Measurements from ENCODE around the gene CHRNA9. TPM values are rescaled to one million over a fixed set of nuclear protein-coding genes. Genes with fewer than 3 reads are reported as not detected.

The CHRNA9 gene
- total RNA-seq, 5 donors from 2014 or later (not counting 1 experiment from before 2014, with no cell fraction given) = 0.10 to 0.23 (median 0.15) TPM; not detected in 2

GRCh38 chr4:40337051-40337450 is 1.9 kb downstream of the CHRNA9 start:
- WGBS (ENCODE audit: insufficient coverage) = 97% methylated on average over 6 of the region's 9 CpGs
- ChIA-PET CTCF (no interaction called here), POLR2A (no interaction called here)
- ATAC-seq (replicated peaks in 1 of 4) = no peak
- no peaks in the 10 kb centered on the region for H3K9me3 ChIP-seq
- no peak for DNase-seq
- H3K27ac ChIP-seq (ENCODE audit: low read length) = no peak overlapping the region
- H3K4me1 Mint-ChIP-seq = peaks cover 0 to 8% (median 2%) of the 10 kb centered on the region in 3 donors
- no peak overlapping the region for H3K27ac Mint-ChIP-seq
- H3K9me3 Mint-ChIP-seq = no peaks in the 10 kb centered on the region
- H3K4me3 Mint-ChIP-seq = no peak overlapping the region
- H3K4me3 ChIP-seq (ENCODE audit: control insufficient read depth in 1 of 2, extremely low read depth in 1 of 2, low read length in 1 of 2) = no peak overlapping the region
- H3K36me3 Mint-ChIP-seq = no peaks in the 10 kb centered on the region
- no peaks in the 10 kb centered on the region for H3K27me3 Mint-ChIP-seq
- H3K36me3 ChIP-seq (ENCODE audit: control insufficient read depth in 2 of 2, extremely low read depth in 1 of 2, insufficient read depth in 1 of 2, low read length in 1 of 2) = no peaks in the 10 kb centered on the region
- H3K27me3 ChIP-seq (replicated peaks in 1 of 2; ENCODE audit: control insufficient read depth in 2 of 2, extremely low read depth in 1 of 2, insufficient read depth in 2 of 2, low read length in 1 of 2) = peaks cover 0 to 2% of the 10 kb centered on the region in 2 experiments
- H3K4me1 ChIP-seq (ENCODE audit: control insufficient read depth in 1 of 2, extremely low read depth in 1 of 2, insufficient read depth in 2 of 2, low read length in 2 of 2) = no peaks in the 10 kb centered on the region

GRCh38 chr4:40337523-40337922 is 2.4 kb downstream of the CHRNA9 start:
- peak in 1 of 4 experiments; percentile 59 for ATAC-seq (replicated peaks in 1 of 4)
- no peaks in the 10 kb centered on the region for H3K9me3 ChIP-seq
- ChIA-PET CTCF (interaction anchor here in 1 of 2 donors (1.0 kb wide), 1 partner anchor 20 kb away, joined by 3 read pairs; no protein-coding TSS in a partner anchor), POLR2A (no interaction called here)
- Mint-ChIP-seq H3K4me1 (peaks cover 0 to 8% (median 2%) of the 10 kb centered on the region in 3 donors), H3K27ac (no peak overlapping the region), H3K27me3 (no peaks in the 10 kb centered on the region), H3K36me3 (peaks cover 2% of the 10 kb centered on the region), H3K9me3 (peaks cover 0 to 4% (median 3%) of the 10 kb centered on the region in 3 donors), H3K4me3 (no peak overlapping the region)
- H3K27ac ChIP-seq (ENCODE audit: low read length) = no peak overlapping the region
- no peak for DNase-seq
- no peak overlapping the region for H3K4me3 ChIP-seq (ENCODE audit: control insufficient read depth in 1 of 2, extremely low read depth in 1 of 2, low read length in 1 of 2)
- H3K27me3 ChIP-seq (replicated peaks in 1 of 2; ENCODE audit: control insufficient read depth in 2 of 2, extremely low read depth in 1 of 2, insufficient read depth in 2 of 2, low read length in 1 of 2) = peaks cover 0 to 2% of the 10 kb centered on the region in 2 experiments
- WGBS (ENCODE audit: insufficient coverage) = no CpG with 5 or more reads among the region's 2 CpGs
- no peaks in the 10 kb centered on the region for H3K4me1 ChIP-seq (ENCODE audit: control insufficient read depth in 1 of 2, extremely low read depth in 1 of 2, insufficient read depth in 2 of 2, low read length in 2 of 2)
- H3K36me3 ChIP-seq (ENCODE audit: control insufficient read depth in 2 of 2, extremely low read depth in 1 of 2, insufficient read depth in 1 of 2, low read length in 1 of 2) = no peaks in the 10 kb centered on the region

GRCh38 chr4:40340030-40340429 is 4.9 kb downstream of the CHRNA9 start:
- Histone ChIP-seq H3K36me3 (ENCODE audit: control insufficient read depth in 2 of 2, extremely low read depth in 1 of 2, insufficient read depth in 1 of 2, low read length in 1 of 2) (no peaks in the 10 kb centered on the region), H3K27me3 (replicated peaks in 1 of 2; ENCODE audit: control insufficient read depth in 2 of 2, extremely low read depth in 1 of 2, insufficient read depth in 2 of 2, low read length in 1 of 2) (peaks cover 0 to 2% of the 10 kb centered on the region in 2 experiments), H3K4me3 (ENCODE audit: control insufficient read depth in 1 of 2, extremely low read depth in 1 of 2, low read length in 1 of 2) (no peak overlapping the region), H3K9me3 (no peaks in the 10 kb centered on the region), H3K27ac (ENCODE audit: low read length) (no peak overlapping the region), H3K4me1 (ENCODE audit: control insufficient read depth in 1 of 2, extremely low read depth in 1 of 2, insufficient read depth in 2 of 2, low read length in 2 of 2) (no peaks in the 10 kb centered on the region)
- CTCF ChIA-PET = no interaction called here
- POLR2A ChIA-PET = interaction anchor here in 1 of 2 donors (0.5 kb wide), 1 partner anchor 452 kb away, joined by 6 read pairs; no protein-coding TSS in a partner anchor
- H3K36me3 Mint-ChIP-seq = peaks cover 3% of the 10 kb centered on the region
- H3K27me3 Mint-ChIP-seq = no peaks in the 10 kb centered on the region
- DNase-seq = no peak
- peaks cover 0 to 14% (median 5%) of the 10 kb centered on the region in 3 donors for H3K9me3 Mint-ChIP-seq
- H3K27ac Mint-ChIP-seq = no peak overlapping the region
- no peak overlapping the region for H3K4me3 Mint-ChIP-seq
- no peak for ATAC-seq (replicated peaks in 1 of 4)
- H3K4me1 Mint-ChIP-seq = peaks cover 0 to 2% (median 0%) of the 10 kb centered on the region in 3 donors

- Mint-ChIP-seq H3K9me3 (peaks cover 0 to 12% (median 2%) of the 10 kb centered on the region in 3 donors), H3K36me3 (peaks cover 1% of the 10 kb centered on the region), H3K4me1 (peaks cover 7 to 10% (median 8%) of the 10 kb centered on the region in 3 donors), H3K27me3 (peaks cover 0 to 3% of the 10 kb centered on the region in 2 donors), H3K4me3 (no peak overlapping the region), H3K27ac (no peak overlapping the region)
- H3K9me3 ChIP-seq = no peaks in the 10 kb centered on the region
- WGBS (ENCODE audit: insufficient coverage) = no CpG with 5 or more reads among the region's 3 CpGs
- POLR2A ChIA-PET = no interaction called here
- no peaks in the 10 kb centered on the region for H3K27me3 ChIP-seq (replicated peaks in 1 of 2; ENCODE audit: control insufficient read depth in 2 of 2, extremely low read depth in 1 of 2, insufficient read depth in 2 of 2, low read length in 1 of 2)
- H3K4me1 ChIP-seq (ENCODE audit: control insufficient read depth in 1 of 2, extremely low read depth in 1 of 2, insufficient read depth in 2 of 2, low read length in 2 of 2) = peaks cover 0 to 9% of the 10 kb centered on the region in 2 experiments
- CTCF ChIA-PET = no interaction called here
- H3K4me3 ChIP-seq (ENCODE audit: control insufficient read depth in 1 of 2, extremely low read depth in 1 of 2, low read length in 1 of 2) = no peak overlapping the region
- DNase-seq (no peak), ATAC-seq (replicated peaks in 1 of 4) (no peak)
- H3K36me3 ChIP-seq (ENCODE audit: control insufficient read depth in 2 of 2, extremely low read depth in 1 of 2, insufficient read depth in 1 of 2, low read length in 1 of 2) = no peaks in the 10 kb centered on the region
- no peak overlapping the region for H3K27ac ChIP-seq (ENCODE audit: low read length)
Observed at GRCh38 chr4:40347472-40347871, 12.3 kb downstream of the CHRNA9 start.

GRCh38 chr4:40348000-40348399 is 12.9 kb downstream of the CHRNA9 start:
- no peaks in the 10 kb centered on the region for H3K36me3 Mint-ChIP-seq
- DNase-seq = no peak
- H3K27me3 Mint-ChIP-seq = peaks cover 0 to 3% of the 10 kb centered on the region in 2 donors
- H3K4me1 ChIP-seq (ENCODE audit: control insufficient read depth in 1 of 2, extremely low read depth in 1 of 2, insufficient read depth in 2 of 2, low read length in 2 of 2) = peaks cover 0 to 9% of the 10 kb centered on the region in 2 experiments
- H3K27me3 ChIP-seq (replicated peaks in 1 of 2; ENCODE audit: control insufficient read depth in 2 of 2, extremely low read depth in 1 of 2, insufficient read depth in 2 of 2, low read length in 1 of 2) = no peaks in the 10 kb centered on the region
- no peak for ATAC-seq (replicated peaks in 1 of 4)
- CTCF ChIA-PET = no interaction called here
- 100% methylated on average over 1 of the region's 2 CpGs for WGBS (ENCODE audit: insufficient coverage)
- H3K27ac ChIP-seq (ENCODE audit: low read length) = no peak overlapping the region
- no peak overlapping the region for H3K4me3 Mint-ChIP-seq
- H3K9me3 Mint-ChIP-seq = peaks cover 0 to 8% (median 0%) of the 10 kb centered on the region in 3 donors
- H3K36me3 ChIP-seq (ENCODE audit: control insufficient read depth in 2 of 2, extremely low read depth in 1 of 2, insufficient read depth in 1 of 2, low read length in 1 of 2) = no peaks in the 10 kb centered on the region
- H3K4me3 ChIP-seq (ENCODE audit: control insufficient read depth in 1 of 2, extremely low read depth in 1 of 2, low read length in 1 of 2) = no peak overlapping the region
- POLR2A ChIA-PET = no interaction called here
- H3K9me3 ChIP-seq = no peaks in the 10 kb centered on the region
- H3K4me1 Mint-ChIP-seq = peaks cover 7 to 10% (median 8%) of the 10 kb centered on the region in 3 donors
- H3K27ac Mint-ChIP-seq = no peak overlapping the region

GRCh38 chr4:40349561-40350198 is 14.5 kb downstream of the CHRNA9 start:
- ATAC-seq (replicated peaks in 1 of 4) = no peak
- no peaks in the 10 kb centered on the region for H3K9me3 Mint-ChIP-seq

More at GRCh38 chr4:40349561-40350198, 14.5 kb downstream of the CHRNA9 start:
- Histone ChIP-seq H3K4me1 (ENCODE audit: control insufficient read depth in 1 of 2, extremely low read depth in 1 of 2, insufficient read depth in 2 of 2, low read length in 2 of 2) (peaks cover 0 to 9% of the 10 kb centered on the region in 2 experiments), H3K4me3 (ENCODE audit: control insufficient read depth in 1 of 2, extremely low read depth in 1 of 2, low read length in 1 of 2) (no peak overlapping the region), H3K36me3 (ENCODE audit: control insufficient read depth in 2 of 2, extremely low read depth in 1 of 2, insufficient read depth in 1 of 2, low read length in 1 of 2) (no peaks in the 10 kb centered on the region), H3K9me3 (no peaks in the 10 kb centered on the region), H3K27ac (ENCODE audit: low read length) (no peak overlapping the region), H3K27me3 (replicated peaks in 1 of 2; ENCODE audit: control insufficient read depth in 2 of 2, extremely low read depth in 1 of 2, insufficient read depth in 2 of 2, low read length in 1 of 2) (no peaks in the 10 kb centered on the region)
- DNase-seq = no peak
- ChIA-PET CTCF (no interaction called here), POLR2A (no interaction called here)
- Mint-ChIP-seq H3K36me3 (no peaks in the 10 kb centered on the region), H3K4me3 (no peak overlapping the region), H3K27me3 (peaks cover 0 to 3% of the 10 kb centered on the region in 2 donors), H3K27ac (peak overlapping the region in 1 of 2 donors; percentile 22), H3K4me1 (peaks cover 7 to 10% (median 8%) of the 10 kb centered on the region in 3 donors)
- 59% methylated on average over 2 of the region's 5 CpGs for WGBS (ENCODE audit: insufficient coverage)
